HG02571 (cell line): ENCODE measurements around the gene OLFM1.
"Not testable (repeated sequence)": the region's sequence is repeated elsewhere in the genome, so short reads cannot be mapped to it uniquely, and the experiment has no call there.

Experiments
- ATAC-seq: cut with Tn5 transposase; IDR thresholded peaks from one replicate; pipeline ENCODE4 v1.9.1; 2021; ENCODE audit warnings: mild to moderate bottlenecking, moderate library complexity; ENCODE audit not compliant: unreplicated experiment

OLFM1 gene

GRCh38 chr9:135150981-135151380, 63.5 kb downstream of the OLFM1 start:
- ATAC-seq = no peak

DNA sequence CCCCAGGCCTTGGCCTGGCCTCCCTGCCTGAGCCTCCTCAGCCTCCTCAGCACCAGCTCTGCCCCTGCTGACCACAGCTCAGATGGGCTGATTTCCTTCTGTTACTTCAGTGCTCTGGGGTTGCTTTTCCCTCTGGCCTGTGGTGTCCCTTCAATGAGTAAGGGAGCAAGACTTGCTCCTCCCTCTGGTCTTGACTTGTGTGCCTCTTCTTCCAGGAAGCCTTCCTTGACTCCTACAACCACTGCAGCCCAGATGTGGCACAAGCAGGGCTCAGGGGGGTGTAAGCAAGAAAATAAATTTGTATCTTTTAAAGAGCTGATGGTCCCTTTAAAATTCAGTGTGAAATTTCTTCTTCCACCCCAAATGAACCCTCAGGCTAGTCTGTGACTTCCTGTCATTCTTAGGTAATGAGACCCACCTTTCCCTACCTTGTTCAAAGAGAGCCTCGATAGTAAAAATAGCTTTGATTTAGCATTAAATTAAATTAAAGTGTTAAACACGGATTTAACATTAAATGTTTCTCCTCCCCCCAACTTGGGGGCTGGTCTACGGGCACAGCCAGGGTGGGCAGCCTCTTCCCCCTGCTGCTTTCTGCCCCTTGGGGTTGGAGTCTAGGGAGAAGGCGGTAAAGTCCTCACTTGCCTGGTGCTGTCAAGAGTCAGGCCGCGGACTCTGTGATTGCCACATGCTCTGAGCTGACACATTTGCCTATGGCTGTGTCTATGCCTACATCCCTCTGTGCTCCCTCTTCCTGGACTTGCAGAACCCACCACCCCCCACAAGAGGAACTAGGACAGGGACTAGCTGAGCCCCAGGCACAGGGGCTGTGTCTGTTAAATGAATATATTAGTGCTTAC, 64.5 kb downstream of the OLFM1 start:
- no peak for ATAC-seq

- ATAC-seq = no peak
These were observed 65.3 kb downstream of the OLFM1 start for GRCh38 chr9:135152614-135153334.

DNA sequence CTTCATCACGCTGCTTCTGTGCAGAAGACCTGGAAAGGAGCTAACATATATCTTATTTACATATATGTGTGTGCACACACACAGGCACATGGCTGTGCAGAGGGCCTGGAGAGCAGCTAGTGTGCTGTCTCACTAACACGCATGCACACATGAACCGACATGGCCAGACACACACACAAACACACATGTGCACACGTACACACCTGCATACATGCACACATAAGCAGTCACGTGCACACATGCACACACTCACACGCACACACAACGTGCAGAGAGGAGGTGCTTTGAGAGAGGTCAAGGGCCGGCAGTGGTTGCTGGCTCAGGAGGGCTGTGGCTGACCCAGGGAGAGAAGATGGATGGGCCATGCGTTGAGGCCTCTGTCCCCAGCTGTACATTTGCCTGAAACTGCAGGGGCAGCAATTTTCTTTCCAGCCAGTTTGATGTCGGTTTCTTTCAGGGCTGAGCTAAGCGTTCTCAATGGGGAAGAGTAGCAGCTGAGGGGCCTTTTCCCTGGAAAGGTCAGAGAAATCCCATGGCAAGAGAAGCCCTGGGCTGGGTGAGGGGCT, 66.7 kb downstream of the OLFM1 start:
- ATAC-seq = no peak

- no peak for ATAC-seq
These were observed 67.9 kb downstream of the OLFM1 start for GRCh38 chr9:135155396-135155795.

GRCh38 chr9:135156525-135157510, 69.3 kb downstream of the OLFM1 start:
- no peak for ATAC-seq

- ATAC-seq = no peak
These were observed 70.5 kb downstream of the OLFM1 start for GRCh38 chr9:135157856-135158563.

- no peak for ATAC-seq
These were observed 71.1 kb downstream of the OLFM1 start for GRCh38 chr9:135158564-135158937.

DNA sequence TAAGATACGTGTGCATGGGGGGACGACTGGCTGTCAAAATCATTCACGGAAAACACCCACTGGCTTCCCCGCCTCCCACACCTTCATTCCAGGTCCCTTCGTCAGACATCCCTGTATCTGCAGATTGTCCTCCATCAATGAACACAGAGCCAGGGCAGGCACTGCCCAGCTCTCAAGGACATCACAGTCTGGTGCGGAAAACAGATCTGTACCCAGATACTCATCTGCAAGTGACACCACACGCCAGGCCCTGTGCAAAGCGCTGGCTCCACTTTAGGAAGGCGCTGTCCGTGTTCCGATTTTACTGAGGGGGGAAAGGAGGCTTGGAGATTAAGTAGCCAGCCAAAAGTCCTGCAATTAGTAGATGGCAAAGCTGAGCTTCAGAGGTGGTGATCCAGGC, 72.3 kb downstream of the OLFM1 start:
- no peak for ATAC-seq

DNA sequence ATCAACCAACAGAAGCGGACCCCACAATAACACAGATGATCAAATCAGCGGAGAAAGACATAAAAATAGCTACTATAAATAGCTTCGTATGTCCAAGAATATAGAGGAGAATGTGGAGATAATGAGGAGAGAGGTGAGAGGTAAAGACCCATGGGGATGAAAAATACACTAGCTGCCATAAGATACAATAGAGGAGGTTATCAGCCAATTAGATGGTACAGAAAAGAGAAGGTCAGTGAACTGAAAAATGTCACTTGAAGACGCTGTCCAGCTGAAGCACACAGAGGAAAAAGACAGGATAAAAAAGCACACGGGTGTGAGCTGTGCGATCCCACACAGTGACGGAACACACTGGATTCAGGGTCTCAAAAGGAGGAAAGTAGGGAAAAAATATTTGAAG, 73.4 kb downstream of the OLFM1 start:
- no peak for ATAC-seq

DNA sequence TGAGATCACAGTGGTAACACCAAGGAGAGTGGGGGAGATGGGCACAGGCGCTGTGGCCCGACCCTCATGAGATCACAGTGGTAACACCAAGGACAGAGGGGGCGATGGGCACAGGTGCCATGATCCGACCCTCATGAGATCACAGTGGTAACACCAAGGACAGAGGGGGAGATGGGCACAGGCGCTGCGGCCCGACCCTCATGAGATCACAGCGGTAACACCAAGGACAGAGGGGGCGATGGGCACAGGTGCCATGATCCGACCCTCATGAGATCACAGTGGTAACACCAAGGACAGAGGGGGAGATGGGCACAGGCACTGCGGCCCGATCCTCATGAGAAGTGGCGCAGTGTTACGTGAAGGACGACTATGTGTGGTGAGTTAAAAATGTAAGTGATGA, 75.1 kb downstream of the OLFM1 start:
- not testable (repeated sequence) for ATAC-seq

- ATAC-seq = no peak
These were observed 75.7 kb downstream of the OLFM1 start for GRCh38 chr9:135163023-135163780.

DNA sequence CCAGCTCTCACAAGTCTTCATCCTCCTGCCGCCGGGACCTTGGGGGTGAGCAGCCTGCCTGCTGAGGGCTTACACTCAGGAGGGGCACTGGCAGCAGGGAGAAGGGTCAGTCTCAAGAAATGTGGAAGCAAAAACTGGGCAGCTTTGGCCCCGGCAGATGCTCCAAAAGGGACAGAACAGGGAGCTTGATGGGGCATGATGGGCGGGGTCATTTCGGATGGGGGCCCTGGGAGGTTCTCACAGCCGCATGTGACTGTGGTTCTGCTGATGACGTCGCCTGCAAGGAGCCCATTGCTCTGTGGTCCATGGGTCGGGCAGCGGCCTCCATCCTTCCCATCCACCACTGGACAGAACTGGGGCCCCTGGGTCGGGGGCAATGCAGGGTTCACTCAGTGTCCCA, 76.6 kb downstream of the OLFM1 start:
- no peak for ATAC-seq

- no peak for ATAC-seq
These were observed 77.7 kb downstream of the OLFM1 start for GRCh38 chr9:135165003-135165711.

DNA sequence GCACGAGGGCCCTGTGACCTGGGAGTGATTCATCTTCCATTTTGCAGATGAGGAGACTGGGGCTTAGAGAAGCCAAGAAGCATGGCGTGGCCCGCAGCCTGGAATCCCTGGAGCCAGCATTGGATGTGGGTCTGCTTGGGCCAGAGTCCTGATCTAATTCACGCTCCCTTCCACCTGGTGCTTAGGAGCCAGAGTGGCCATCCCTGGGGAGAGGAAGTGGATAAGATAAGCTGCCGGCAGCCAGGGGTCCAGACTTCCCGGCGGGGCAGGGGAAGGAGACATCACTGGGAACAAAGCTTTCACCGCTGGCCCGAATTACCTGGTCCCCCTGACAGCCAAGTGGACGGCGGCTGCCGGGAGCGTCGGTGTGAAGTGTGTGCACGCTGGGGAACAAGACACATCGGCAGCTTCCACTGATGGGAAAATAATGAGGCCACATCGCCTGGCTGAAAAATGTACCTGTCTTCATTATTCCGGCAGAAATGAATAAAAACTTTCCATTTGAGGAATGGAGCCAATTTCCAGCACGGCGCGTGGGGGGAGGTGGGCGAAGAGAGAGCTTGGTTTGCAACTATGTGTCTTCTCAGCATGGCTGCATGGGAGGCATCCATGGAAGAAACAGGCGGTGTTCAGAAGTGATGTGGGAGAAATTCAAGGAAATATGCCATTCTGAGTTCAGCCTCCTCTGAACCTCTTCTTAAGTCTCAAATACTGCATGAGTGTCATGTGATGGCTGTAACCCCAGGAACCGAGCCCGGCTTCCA, 78.5 kb downstream of the OLFM1 start:
- no peak for ATAC-seq

DNA sequence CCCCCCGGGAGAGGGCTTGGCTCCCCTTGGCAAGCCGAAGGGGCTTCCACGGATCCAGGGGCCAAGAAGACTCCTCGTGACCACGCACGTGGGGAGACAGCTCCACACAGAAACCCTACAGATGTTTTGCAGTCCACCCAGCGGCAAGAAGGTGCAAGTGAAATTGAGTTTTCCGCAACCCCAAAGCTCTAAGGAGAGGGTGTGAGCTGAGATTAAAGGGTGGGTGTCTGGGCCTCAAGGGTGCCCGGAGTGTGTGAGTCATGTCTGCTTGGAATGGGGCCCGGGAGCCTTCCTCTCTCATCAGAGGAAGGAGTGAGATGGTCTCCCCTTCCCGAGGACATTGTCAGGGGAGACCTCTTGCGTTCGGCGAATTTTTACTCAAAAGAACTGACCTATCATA, 79.1 kb downstream of the OLFM1 start:
- no peak for ATAC-seq

DNA sequence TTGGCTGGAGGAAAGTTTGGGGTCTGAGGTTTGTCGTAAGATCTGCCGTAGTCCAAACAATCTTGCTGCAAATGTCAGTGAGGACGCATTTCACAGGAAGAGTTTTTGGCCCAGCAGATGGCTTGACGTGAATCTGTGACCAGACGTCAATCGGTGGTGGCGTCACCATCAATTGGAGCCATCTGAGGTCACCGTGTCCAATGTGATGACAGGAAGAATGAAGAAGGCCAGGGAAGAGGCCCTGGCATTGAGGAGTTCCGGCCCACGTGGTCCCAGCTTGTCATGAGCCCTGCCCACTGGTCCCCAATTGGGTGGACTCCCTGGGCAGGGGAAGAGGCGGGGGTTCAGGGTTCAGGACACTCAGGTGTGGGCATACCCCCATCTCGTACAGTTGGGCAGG, 79.9 kb downstream of the OLFM1 start:
- ATAC-seq = no peak
